Progenitor cell of endocrine pancreas (in vitro differentiated cells): ENCODE measurements around the gene CERS4. TPM values are rescaled to one million over a fixed set of nuclear protein-coding genes. Genes with fewer than 3 reads are reported as not detected.

Experiments
- DNase-seq: peaks from one replicate; pipeline ENCODE4 v3.0.0; 2021; ENCODE audit warnings: low spot score; ENCODE audit not compliant: unreplicated experiment
- H3K27ac Mint-ChIP-seq: 2 replicates; pipeline ENCODE4 v1.8.0; 2021; ENCODE audit warnings: mild to moderate bottlenecking, moderate library complexity, mixed read lengths
- H3K27me3 Mint-ChIP-seq: 2 replicates; pipeline ENCODE4 v1.8.0; 2021; ENCODE audit warnings: mixed read lengths
- H3K36me3 Mint-ChIP-seq: 2 replicates; pipeline ENCODE4 v1.8.0; 2022; ENCODE audit warnings: mixed read lengths; ENCODE audit not compliant: insufficient read depth
- H3K4me1 Mint-ChIP-seq: 2 replicates; pipeline ENCODE4 v1.8.0; 2021; ENCODE audit warnings: low read depth, mixed read lengths
- H3K4me3 Mint-ChIP-seq: 2 replicates; pipeline ENCODE4 v1.8.0; 2021; ENCODE audit warnings: low read depth, mild to moderate bottlenecking, moderate library complexity, mixed read lengths
- H3K9me3 Mint-ChIP-seq: 2 replicates; pipeline ENCODE4 v1.8.0; 2021; ENCODE audit warnings: low read depth, mixed read lengths
- total RNA-seq: library from RNA; stranded (reverse); gene quantifications from 2 replicates; pipeline ENCODE4 v1.2.1, GENCODE V29; 2021
- TF ChIP-seq, protein P1 (sequence below): fragments of 200-600 bp; sonication (generic); IDR thresholded peaks from one replicate; pipeline ENCODE4 v1.5.0; 2021; ENCODE audit warnings: antibody characterized with exemption, mild to moderate bottlenecking; ENCODE audit not compliant: unreplicated experiment

CERS4 gene
- total RNA-seq, 1 donor from 2014 or later = 78.4 TPM

DNA sequence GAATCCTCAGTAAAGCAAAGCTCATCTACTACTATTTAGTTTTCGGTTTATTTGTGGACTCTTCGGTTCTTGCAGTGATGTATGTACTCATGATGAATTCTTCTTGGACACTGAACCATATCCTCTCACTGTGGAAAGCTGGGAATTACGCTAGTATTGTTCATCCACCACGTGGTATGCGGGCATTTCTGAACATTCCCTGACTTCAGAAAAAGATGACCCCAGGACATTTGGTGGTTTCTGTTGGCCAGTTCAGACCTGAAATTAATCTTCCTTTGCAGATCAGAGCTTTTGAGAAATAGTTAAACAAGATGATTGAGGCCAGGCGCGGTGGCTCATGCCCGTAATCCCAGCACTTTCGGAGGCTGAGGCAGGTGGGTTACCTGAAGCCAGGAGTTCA is 34.5 kb upstream of the CERS4 start:
- Mint-ChIP-seq H3K4me3 (no peak overlapping the region), H3K27me3 (no peaks in the 10 kb centered on the region)
- TF ChIP-seq, protein P1, sequence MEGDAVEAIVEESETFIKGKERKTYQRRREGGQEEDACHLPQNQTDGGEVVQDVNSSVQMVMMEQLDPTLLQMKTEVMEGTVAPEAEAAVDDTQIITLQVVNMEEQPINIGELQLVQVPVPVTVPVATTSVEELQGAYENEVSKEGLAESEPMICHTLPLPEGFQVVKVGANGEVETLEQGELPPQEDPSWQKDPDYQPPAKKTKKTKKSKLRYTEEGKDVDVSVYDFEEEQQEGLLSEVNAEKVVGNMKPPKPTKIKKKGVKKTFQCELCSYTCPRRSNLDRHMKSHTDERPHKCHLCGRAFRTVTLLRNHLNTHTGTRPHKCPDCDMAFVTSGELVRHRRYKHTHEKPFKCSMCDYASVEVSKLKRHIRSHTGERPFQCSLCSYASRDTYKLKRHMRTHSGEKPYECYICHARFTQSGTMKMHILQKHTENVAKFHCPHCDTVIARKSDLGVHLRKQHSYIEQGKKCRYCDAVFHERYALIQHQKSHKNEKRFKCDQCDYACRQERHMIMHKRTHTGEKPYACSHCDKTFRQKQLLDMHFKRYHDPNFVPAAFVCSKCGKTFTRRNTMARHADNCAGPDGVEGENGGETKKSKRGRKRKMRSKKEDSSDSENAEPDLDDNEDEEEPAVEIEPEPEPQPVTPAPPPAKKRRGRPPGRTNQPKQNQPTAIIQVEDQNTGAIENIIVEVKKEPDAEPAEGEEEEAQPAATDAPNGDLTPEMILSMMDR = no peak

DNA sequence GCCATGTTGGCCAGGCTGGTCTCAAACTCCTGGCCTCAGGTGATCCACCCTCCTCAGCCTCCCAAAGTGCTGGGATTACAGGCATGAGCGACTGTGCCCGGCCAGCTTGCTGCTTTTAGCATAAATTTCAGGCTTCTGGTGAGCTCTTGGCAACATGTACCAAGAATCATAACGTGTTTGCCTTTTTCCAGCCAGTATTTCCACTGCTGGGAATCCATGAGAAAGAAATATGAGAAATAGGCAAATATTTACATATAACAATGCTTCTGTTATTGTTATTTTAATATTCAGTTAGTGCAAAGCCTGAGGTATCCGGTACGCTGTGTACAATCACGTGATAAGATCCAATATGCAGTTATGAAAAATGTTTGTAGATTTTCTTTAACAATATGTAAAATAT is 29.2 kb upstream of the CERS4 start:
- H3K27ac Mint-ChIP-seq = no peak overlapping the region
- no peaks in the 10 kb centered on the region for H3K9me3 Mint-ChIP-seq
- DNase-seq = no peak
- H3K36me3 Mint-ChIP-seq = no peaks in the 10 kb centered on the region
- no peaks in the 10 kb centered on the region for H3K4me1 Mint-ChIP-seq
- no peak overlapping the region for H3K4me3 Mint-ChIP-seq
- TF ChIP-seq, protein P1 = no peak
- H3K27me3 Mint-ChIP-seq = no peaks in the 10 kb centered on the region

More for the DNA sequence above, 34.5 kb upstream of the CERS4 start:
- no peak overlapping the region for H3K27ac Mint-ChIP-seq
- H3K36me3 Mint-ChIP-seq = no peaks in the 10 kb centered on the region
- H3K9me3 Mint-ChIP-seq = no peaks in the 10 kb centered on the region
- no peaks in the 10 kb centered on the region for H3K4me1 Mint-ChIP-seq
- DNase-seq = no peak

DNA sequence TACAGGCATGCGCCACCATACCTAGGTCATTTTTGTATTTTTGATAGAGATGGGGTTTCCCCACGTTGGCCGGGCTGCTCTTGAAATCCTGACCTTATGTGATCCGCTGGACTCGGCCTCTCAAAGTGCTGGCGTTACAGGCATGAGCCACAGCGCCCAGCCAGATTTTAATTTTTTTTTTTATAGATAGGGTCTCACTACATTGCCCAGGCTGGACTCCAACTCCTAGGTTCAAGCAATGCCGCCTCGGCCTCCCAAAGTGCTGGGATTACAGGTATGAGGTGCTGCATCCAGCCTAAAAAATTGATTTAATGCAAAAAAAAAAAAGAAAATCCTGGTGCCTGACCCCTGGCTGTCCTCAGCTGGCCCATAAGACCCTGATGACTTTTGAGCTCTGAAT is 24.9 kb upstream of the CERS4 start:
- Mint-ChIP-seq H3K9me3 (no peaks in the 10 kb centered on the region), H3K36me3 (no peaks in the 10 kb centered on the region), H3K4me1 (no peaks in the 10 kb centered on the region), H3K4me3 (no peak overlapping the region), H3K27me3 (no peaks in the 10 kb centered on the region), H3K27ac (no peak overlapping the region)
- TF ChIP-seq, protein P1 = no peak
- no peak for DNase-seq

DNA sequence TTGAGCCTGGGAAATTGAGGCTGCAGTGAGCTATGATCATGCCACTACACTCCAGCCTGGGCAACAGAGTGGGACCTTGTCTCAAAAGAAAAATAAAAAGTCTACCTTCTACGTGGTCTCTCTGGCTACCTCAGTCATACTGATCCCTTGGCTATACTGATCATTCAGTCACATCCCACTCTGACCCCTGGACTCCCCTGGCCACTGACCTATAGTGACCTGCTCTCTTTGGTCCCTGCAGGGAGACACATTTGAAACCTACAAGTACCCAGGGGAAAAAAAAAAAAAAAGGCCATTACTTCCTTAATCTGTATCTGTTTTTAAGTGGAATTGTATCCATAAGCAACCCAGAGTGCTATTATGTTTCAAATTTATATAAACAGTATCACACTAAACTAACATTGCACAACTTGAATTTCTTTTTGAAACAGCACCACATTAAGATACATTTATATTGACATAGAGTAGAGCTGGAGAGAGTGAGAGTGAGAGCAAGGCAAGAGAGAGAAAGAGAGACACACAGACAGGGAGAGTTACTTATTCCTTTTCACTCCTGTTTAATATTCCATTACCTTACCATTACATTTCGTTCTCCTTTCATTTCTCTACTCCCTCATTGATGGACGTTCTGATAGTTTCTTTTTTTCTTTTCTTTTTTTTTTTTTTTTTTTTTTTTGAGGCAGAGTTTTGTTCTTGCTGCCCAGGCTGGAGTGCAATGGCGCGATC is 23.7 kb upstream of the CERS4 start:
- Mint-ChIP-seq H3K4me3 (no peak overlapping the region), H3K4me1 (no peaks in the 10 kb centered on the region), H3K27ac (no peak overlapping the region), H3K9me3 (no peaks in the 10 kb centered on the region), H3K27me3 (no peaks in the 10 kb centered on the region), H3K36me3 (no peaks in the 10 kb centered on the region)
- DNase-seq = no peak
- TF ChIP-seq, protein P1 = no peak

DNA sequence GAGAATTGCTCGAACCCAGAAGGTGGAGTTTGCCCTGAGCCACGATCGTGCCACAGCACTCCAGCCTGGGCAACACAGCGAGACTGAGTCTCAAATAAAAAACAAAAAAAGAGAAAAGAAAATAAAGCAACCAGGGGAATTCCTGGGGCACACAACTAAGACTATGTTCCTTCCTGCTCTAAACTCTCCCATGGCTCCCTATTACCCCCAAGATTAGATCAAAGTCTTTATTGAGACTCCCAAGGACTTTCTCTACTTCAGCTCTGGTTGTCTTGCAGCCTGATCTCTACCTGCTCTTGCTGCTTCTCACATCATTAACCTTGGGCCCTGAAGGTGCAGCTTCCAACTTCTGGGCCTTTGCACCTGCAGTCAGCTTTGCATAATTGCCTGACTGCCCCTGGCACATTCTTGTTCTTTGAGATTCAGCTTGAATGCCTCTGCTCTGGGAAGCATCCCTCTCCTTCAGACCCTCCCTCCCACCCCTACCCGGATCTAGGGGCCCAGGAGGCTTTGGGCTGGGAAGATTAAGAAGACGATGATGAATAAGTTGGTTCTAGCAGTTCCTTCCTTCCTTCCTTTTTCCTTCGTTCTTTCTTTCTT is 16.8 kb upstream of the CERS4 start:
- H3K4me3 Mint-ChIP-seq = no peak overlapping the region
- H3K27me3 Mint-ChIP-seq = peaks cover 7% of the 10 kb centered on the region
- DNase-seq = no peak
- no peak overlapping the region for H3K27ac Mint-ChIP-seq
- no peaks in the 10 kb centered on the region for H3K36me3 Mint-ChIP-seq
- H3K4me1 Mint-ChIP-seq = no peaks in the 10 kb centered on the region
- TF ChIP-seq, protein P1 = no peak
- H3K9me3 Mint-ChIP-seq = no peaks in the 10 kb centered on the region
